Measurements from ENCODE around the gene DTNB. TPM values are rescaled to one million over a fixed set of nuclear protein-coding genes. Genes with fewer than 3 reads are reported as not detected.
A peak's percentile ranks its signal among the peaks of the same experiment; 100 is the strongest.

The DTNB gene
- total and polyA plus RNA-seq, 2 of the 4 experiments (the other 2 are of a cell fraction), result 3.8 to 5.3 TPM

DNA sequence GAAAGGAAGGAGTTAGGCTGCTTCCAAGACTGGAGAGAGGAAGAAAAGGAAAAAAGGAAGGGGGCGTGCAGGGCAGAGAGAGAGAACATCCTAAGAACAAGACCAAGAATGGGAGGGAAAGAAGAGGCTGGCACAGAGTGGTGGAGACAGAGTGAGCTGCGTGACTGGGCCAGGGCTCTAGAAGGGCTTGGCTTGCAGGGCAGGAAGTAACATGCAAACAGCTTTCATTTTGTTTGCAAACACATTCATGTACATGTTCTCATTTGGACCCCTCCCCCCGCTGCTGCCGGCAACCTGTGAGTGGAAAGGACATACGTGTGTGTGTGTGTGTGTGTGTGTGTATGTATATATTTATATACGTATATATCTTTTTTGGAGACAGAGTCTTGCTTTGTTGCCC is 284.9 kb downstream of the DTNB start:
- dilution Hi-C loops (cut with HindIII; ENCODE audit: low sequenced_read_pairs, unreplicated experiment), result no loop called here
- DNase-seq, result no peak

More for the DNA sequence above, 284.9 kb downstream of the DTNB start:
- no peaks in the 10 kb centered on the region for H3K79me1 ChIP-seq (ENCODE audit: low read depth in 1 of 2, low read length in 2 of 2)
- H2BK5ac ChIP-seq (ENCODE audit: low read depth, low read length, poor library complexity, severe bottlenecking), result no peak overlapping the region
- H2BK15ac ChIP-seq (ENCODE audit: low read depth, low read length), result no peak overlapping the region
- 80% methylated on average over 1 of the region's 6 CpGs; no CpG with 5 or more reads in 1 of the 2 experiments for WGBS, 2 experiments (ENCODE audit: extremely low coverage in 2 of 2, insufficient read length in 1 of 2)
- peak overlapping the region; percentile 53 for H2AFZ ChIP-seq (replicated peaks; ENCODE audit: low read length, poor library complexity)
- no peak overlapping the region for H2AK5ac ChIP-seq (ENCODE audit: low read depth, low read length)
- H4K20me1 ChIP-seq (ENCODE audit: insufficient read depth, low read length), result no peaks in the 10 kb centered on the region
- H3K4me2 ChIP-seq (ENCODE audit: low read depth, low read length), result no peak overlapping the region
- no peak overlapping the region for H2BK20ac ChIP-seq (ENCODE audit: low read depth, low read length)
- H4K8ac ChIP-seq (ENCODE audit: low read depth in 2 of 2, low read length in 2 of 2), result no peak overlapping the region
- H4K91ac ChIP-seq (ENCODE audit: insufficient read depth, low read depth, low read length), result no peak overlapping the region
- H3K56ac ChIP-seq (ENCODE audit: extremely low read depth, insufficient read depth, low read length), result no peak overlapping the region
- no peaks in the 10 kb centered on the region for H3K36me3 ChIP-seq (ENCODE audit: control insufficient read depth, insufficient read depth, low read length)
- intact Hi-C loops (cut with micrococcal nuclease) (no loop called here), in situ Hi-C loops (cut with MboI; ENCODE audit: low sequenced_read_pairs) (no loop called here)
- ChIA-PET POLR2A (ENCODE audit: unreplicated experiment) (interaction anchor here (0.6 kb wide), 1 partner anchor 59 kb away, joined by 9 read pairs; no protein-coding TSS in a partner anchor), CTCF (no interaction called here)
- no TSS peak for BruUV-seq (replicated peaks)
- no peak overlapping the region for H3K4ac ChIP-seq (ENCODE audit: low read depth, low read length)
- H3K18ac ChIP-seq (ENCODE audit: low read depth, low read length), result no peak overlapping the region
- ATAC-seq (ENCODE audit: low read depth), result no peak
- no peak overlapping the region for H3K4me3 ChIP-seq (ENCODE audit: insufficient read depth, low read depth, low read length)
- H4K5ac ChIP-seq (ENCODE audit: low read depth, low read length), result no peak overlapping the region
- no peak overlapping the region for H2BK120ac ChIP-seq (ENCODE audit: low read depth, low read length)
- H3K9me3 ChIP-seq (ENCODE audit: control insufficient read depth, insufficient read depth, low read length), result no peaks in the 10 kb centered on the region
- TF ChIP-seq, protein P1, sequence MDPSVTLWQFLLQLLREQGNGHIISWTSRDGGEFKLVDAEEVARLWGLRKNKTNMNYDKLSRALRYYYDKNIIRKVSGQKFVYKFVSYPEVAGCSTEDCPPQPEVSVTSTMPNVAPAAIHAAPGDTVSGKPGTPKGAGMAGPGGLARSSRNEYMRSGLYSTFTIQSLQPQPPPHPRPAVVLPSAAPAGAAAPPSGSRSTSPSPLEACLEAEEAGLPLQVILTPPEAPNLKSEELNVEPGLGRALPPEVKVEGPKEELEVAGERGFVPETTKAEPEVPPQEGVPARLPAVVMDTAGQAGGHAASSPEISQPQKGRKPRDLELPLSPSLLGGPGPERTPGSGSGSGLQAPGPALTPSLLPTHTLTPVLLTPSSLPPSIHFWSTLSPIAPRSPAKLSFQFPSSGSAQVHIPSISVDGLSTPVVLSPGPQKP (IDR thresholded peaks at IDR 0.05; ENCODE audit: borderline replicate concordance, low read depth, low read length), result no peak
- TF ChIP-seq POLR2A (IDR thresholded peaks at IDR 0.05; ENCODE audit: low read depth, low read length) (no peak), RCOR1 (IDR thresholded peaks at IDR 0.05; ENCODE audit: insufficient replicate concordance, low read length) (no peak), FOS (IDR thresholded peaks at IDR 0.05; ENCODE audit: low read depth, low read length) (no peak), MAFK (IDR thresholded peaks at IDR 0.05; ENCODE audit: low read depth, low read length) (no peak), SMC3 (IDR thresholded peaks at IDR 0.05; ENCODE audit: low read depth, low read length) (no peak), CHD1 (IDR thresholded peaks at IDR 0.05; ENCODE audit: low read depth, low read length) (no peak), RFX5 (IDR thresholded peaks at IDR 0.05; ENCODE audit: low read depth, low read length) (no peak), NFE2L2 (IDR thresholded peaks at IDR 0.05; ENCODE audit: low read depth, low read length) (no peak), CEBPB (IDR thresholded peaks at IDR 0.05; ENCODE audit: low read depth, low read length) (no peak), MXI1 (IDR thresholded peaks at IDR 0.05; ENCODE audit: borderline replicate concordance, low read depth, low read length) (no peak)
- TF ChIP-seq, protein P2, sequence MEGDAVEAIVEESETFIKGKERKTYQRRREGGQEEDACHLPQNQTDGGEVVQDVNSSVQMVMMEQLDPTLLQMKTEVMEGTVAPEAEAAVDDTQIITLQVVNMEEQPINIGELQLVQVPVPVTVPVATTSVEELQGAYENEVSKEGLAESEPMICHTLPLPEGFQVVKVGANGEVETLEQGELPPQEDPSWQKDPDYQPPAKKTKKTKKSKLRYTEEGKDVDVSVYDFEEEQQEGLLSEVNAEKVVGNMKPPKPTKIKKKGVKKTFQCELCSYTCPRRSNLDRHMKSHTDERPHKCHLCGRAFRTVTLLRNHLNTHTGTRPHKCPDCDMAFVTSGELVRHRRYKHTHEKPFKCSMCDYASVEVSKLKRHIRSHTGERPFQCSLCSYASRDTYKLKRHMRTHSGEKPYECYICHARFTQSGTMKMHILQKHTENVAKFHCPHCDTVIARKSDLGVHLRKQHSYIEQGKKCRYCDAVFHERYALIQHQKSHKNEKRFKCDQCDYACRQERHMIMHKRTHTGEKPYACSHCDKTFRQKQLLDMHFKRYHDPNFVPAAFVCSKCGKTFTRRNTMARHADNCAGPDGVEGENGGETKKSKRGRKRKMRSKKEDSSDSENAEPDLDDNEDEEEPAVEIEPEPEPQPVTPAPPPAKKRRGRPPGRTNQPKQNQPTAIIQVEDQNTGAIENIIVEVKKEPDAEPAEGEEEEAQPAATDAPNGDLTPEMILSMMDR (conservative IDR thresholded peaks at IDR 0.05; ENCODE audit: low read depth, low read length), result no peak
- H2AK9ac ChIP-seq (replicated peaks; ENCODE audit: low read depth, low read length, poor library complexity), result no peak overlapping the region
- no peak overlapping the region for H3K9ac ChIP-seq (ENCODE audit: low read depth, low read length)
- H3K4me1 ChIP-seq (ENCODE audit: control insufficient read depth, insufficient read depth, low read length), result no peaks in the 10 kb centered on the region
- H3K14ac ChIP-seq (replicated peaks; ENCODE audit: low read depth, low read length), result no peak overlapping the region
- H3K9me1 ChIP-seq (ENCODE audit: insufficient read depth, low read length), result no peaks in the 10 kb centered on the region
- H3K27ac ChIP-seq (ENCODE audit: insufficient read depth, low read length), result no peak overlapping the region
- no peaks in the 10 kb centered on the region for H3K27me3 ChIP-seq (ENCODE audit: control insufficient read depth, insufficient read depth, low read length)
- no peak overlapping the region for H3K23ac ChIP-seq (ENCODE audit: low read depth, low read length)
